HCT116 (cell line): ENCODE results near the gene LRSAM1. TPM values are rescaled to one million over a fixed set of nuclear protein-coding genes. Genes with fewer than 3 reads are reported as not detected.

ENCODE experiments used
- ATAC-seq: fragments of 200-7000 bp; cut with Tn5 transposase; 2 replicates; pipeline ENCODE4 v1.9.1; 2020; ENCODE audit warnings: mild to moderate bottlenecking, moderate library complexity
- BruUV-seq: library from RNA; stranded (reverse); fragments of 400-500 nt; replicated peaks from 2 replicates; lab custom pipeline; 2021; lab: Mats Ljungman, UMichigan
- CTCF ChIA-PET: fragments of 300-600 bp; sonication (Branson Sonifier 250); formaldehyde crosslinking; loops from one replicate; lab custom pipeline; 2021; ENCODE audit warnings: antibody characterized with exemption; lab: Charles Lee
- POLR2A ChIA-PET: fragments of 300-600, 350-600 bp; sonication (Branson Sonifier 250); formaldehyde crosslinking; loops from one replicate; lab custom pipeline; 2021; ENCODE audit warnings: antibody characterized with exemption; lab: Charles Lee
- RAD21 ChIA-PET, 2 experiments: fragments of 300-600 bp; sonication (Branson Sonifier 250); formaldehyde crosslinking; loops; one replicate each; lab custom pipeline; 2023; ENCODE audit warnings: low total read pairs in 2 of 2; ENCODE audit not compliant: uncharacterized antibody in 2 of 2, unreplicated experiment in 2 of 2, low non-redundant PET in 1 of 2; lab: Charles Lee
- DNase-seq: peaks from one replicate; pipeline ENCODE4 v3.0.0-alpha.2; 2010; ENCODE audit warnings: low read depth, low spot score
- H2AFZ ChIP-seq: fragments of 200-600 bp; shearing (Covaris generic), sonication (generic); 2 replicates; pipeline ENCODE4 v1.6.1; 2017; ENCODE audit warnings: low read depth, mixed run types, mixed read lengths, antibody characterized with exemption, low read length; ENCODE audit not compliant: poor library complexity, severe bottlenecking
- H3K27ac ChIP-seq: 2 replicates; pipeline ENCODE4 v1.5.1; 2012; ENCODE audit warnings: low read depth, low read length
- H3K27me3 ChIP-seq: fragments of 200-600 bp; sonication (generic); 2 replicates; pipeline ENCODE4 v1.6.1; 2016; ENCODE audit warnings: mixed run types, low read length, mixed read lengths; ENCODE audit not compliant: insufficient read depth
- H3K36me3 ChIP-seq, 2 experiments: fragments of 200-500 bp in 1 of 2; fragments of 200-600 bp in 1 of 2; sonication (Bioruptor generic) in 1 of 2; sonication (generic) in 1 of 2; 2 replicates each; pipeline versions ENCODE4 v1.5.1 to v1.6.1; 2014 to 2016; ENCODE audit warnings: low read length in 2 of 2, inconsistent platforms in 1 of 2, mixed read lengths in 1 of 2, mixed run types in 1 of 2; ENCODE audit not compliant: insufficient read depth in 2 of 2, control insufficient read depth in 1 of 2
- H3K4me1 ChIP-seq, 2 experiments: fragments of 200-600 bp in 1 of 2; sonication (generic) in 1 of 2; 2 replicates each; pipeline versions ENCODE4 v1.5.1 to v1.6.1; 2012 to 2017; ENCODE audit warnings: low read length in 2 of 2, inconsistent platforms in 1 of 2, mild to moderate bottlenecking in 1 of 2, mixed read lengths in 1 of 2, mixed run types in 1 of 2, moderate library complexity in 1 of 2; ENCODE audit not compliant: insufficient read depth in 2 of 2, control insufficient read depth in 1 of 2
- H3K4me2 ChIP-seq: fragments of 200-600 bp; sonication (generic); 2 replicates; pipeline ENCODE4 v1.6.1; 2017; ENCODE audit warnings: mixed run types, low read length, mixed read lengths
- H3K4me3 ChIP-seq, 2 experiments: fragments of 200-600 bp in 1 of 2; sonication (generic) in 1 of 2; replicated peaks in 1 of 2; 2 replicates each; pipeline ENCODE4 v1.5.1; 2011 to 2016; ENCODE audit warnings: low read length in 2 of 2, control low read depth in 1 of 2, low read depth in 1 of 2, mild to moderate bottlenecking in 1 of 2, mixed read lengths in 1 of 2, mixed run types in 1 of 2
- H3K79me2 ChIP-seq: fragments of 200-600 bp; sonication (generic); 2 replicates; pipeline ENCODE4 v1.6.1; 2017; ENCODE audit warnings: mild to moderate bottlenecking, mixed run types, low read length, moderate library complexity, mixed read lengths; ENCODE audit not compliant: insufficient read depth
- H3K9ac ChIP-seq: fragments of 200-600 bp; sonication (generic); 2 replicates; pipeline ENCODE4 v1.6.1; 2016; ENCODE audit warnings: low read length, mixed read lengths
- H3K9me2 ChIP-seq: fragments of 200-600 bp; sonication (generic), shearing (Covaris generic); 2 replicates; pipeline ENCODE4 v1.6.1; 2017; ENCODE audit warnings: mixed run types, mild to moderate bottlenecking, moderate library complexity; ENCODE audit not compliant: insufficient read depth
- H3K9me3 ChIP-seq, 2 experiments: fragments of 200-500 bp in 1 of 2; fragments of 200-600 bp in 1 of 2; sonication (Bioruptor generic) in 1 of 2; sonication (generic) in 1 of 2; 2 replicates each; pipeline ENCODE4 v1.6.1; 2014 to 2017; ENCODE audit warnings: low read length in 2 of 2, mixed read lengths in 2 of 2, inconsistent platforms in 1 of 2, low read depth in 1 of 2, mild to moderate bottlenecking in 1 of 2, mixed run types in 1 of 2, moderate library complexity in 1 of 2; ENCODE audit not compliant: control insufficient read depth in 1 of 2, insufficient read depth in 1 of 2
- H4K20me1 ChIP-seq: fragments of 200-600 bp; sonication (generic), shearing (Covaris generic); 2 replicates; pipeline ENCODE4 v1.6.1; 2017; ENCODE audit warnings: mixed run types, mild to moderate bottlenecking, moderate library complexity; ENCODE audit not compliant: insufficient read depth
- CBX3 ChIP-seq: IDR thresholded peaks from 2 replicates; pipeline ENCODE4 v1.6.1; 2012; ENCODE audit warnings: low read depth
- CEBPB ChIP-seq: IDR thresholded peaks from 2 replicates; pipeline ENCODE4 v1.6.1; 2012; ENCODE audit warnings: low read depth
- EGR1 ChIP-seq: IDR thresholded peaks from 2 replicates; pipeline ENCODE4 v1.6.1; 2012; ENCODE audit warnings: low read depth
- ELF1 ChIP-seq: IDR thresholded peaks from 2 replicates; pipeline ENCODE4 v1.6.1; 2012; ENCODE audit warnings: low read depth, borderline replicate concordance
- EZH2phosphoT487 ChIP-seq: fragments of 200-600 bp; IDR thresholded peaks from 2 replicates; pipeline ENCODE4 v1.6.1; 2018; ENCODE audit warnings: antibody characterized with exemption, borderline replicate concordance
- FOSL1 ChIP-seq: IDR thresholded peaks from 2 replicates; pipeline ENCODE4 v1.6.1; 2012; ENCODE audit warnings: low read depth
- JUND ChIP-seq: IDR thresholded peaks from 2 replicates; pipeline ENCODE4 v1.6.1; 2012
- POLR2A ChIP-seq: IDR thresholded peaks from 2 replicates; pipeline ENCODE4 v1.7.0; 2011; ENCODE audit warnings: borderline replicate concordance; ENCODE audit not compliant: insufficient read depth, insufficient read length; ENCODE audit errors: extremely low read depth
- SIN3A ChIP-seq: IDR thresholded peaks from 2 replicates; pipeline ENCODE4 v1.6.1; 2012; ENCODE audit warnings: low read depth
- SP1 ChIP-seq: IDR thresholded peaks from 2 replicates; pipeline ENCODE4 v1.6.1; 2012; ENCODE audit warnings: low read depth
- TCF7L2 ChIP-seq: IDR thresholded peaks from 2 replicates; pipeline ENCODE4 v1.7.0; 2011; ENCODE audit warnings: borderline replicate concordance, inconsistent platforms; ENCODE audit not compliant: insufficient read depth, insufficient read length; ENCODE audit errors: extremely low read depth
- ZFX ChIP-seq: fragments of 450-650 bp; IDR thresholded peaks from 2 replicates; pipeline ENCODE4 v1.6.1; 2017
- ZNF274 ChIP-seq: fragments of 200-500 bp; sonication (Bioruptor generic); IDR thresholded peaks from 2 replicates; pipeline ENCODE4 v1.6.1; 2014; ENCODE audit warnings: mild to moderate bottlenecking, low read depth, low read length, inconsistent platforms
- intact Hi-C: fragments of 100-400 bp; cut with micrococcal nuclease; formaldehyde crosslinking; loops from 2 replicates; pipeline ENCODE4 v1.10.0; 2022
- total RNA-seq: library from RNA; stranded (reverse); gene quantifications from one replicate; pipeline ENCODE4 v1.2.1, GENCODE V29; 2021; ENCODE audit not compliant: unreplicated experiment
- TF ChIP-seq, protein P1 (sequence below): IDR thresholded peaks from 2 replicates; pipeline ENCODE4 v1.6.1; 2012
- TF ChIP-seq, protein P2 (sequence below): IDR thresholded peaks from 2 replicates; pipeline ENCODE4 v1.6.1; 2012; ENCODE audit warnings: low read depth
- TF ChIP-seq, protein P3 (sequence below): IDR thresholded peaks from 2 replicates; pipeline ENCODE4 v1.6.1; 2011; ENCODE audit warnings: mild to moderate bottlenecking, low read length, moderate library complexity; ENCODE audit not compliant: insufficient replicate concordance; ENCODE audit errors: extremely low read depth
- TF ChIP-seq, protein P4 (sequence below), 3 experiments: fragments of 200-600 bp in 1 of 3; sonication (generic) in 1 of 3; IDR thresholded peaks in 2 of 3; conservative IDR thresholded peaks in 1 of 3; 2 replicates each; pipeline ENCODE4 v1.5.1; 2012 to 2017; ENCODE audit warnings: low read depth in 2 of 3, low read length in 2 of 3, antibody characterized with exemption in 1 of 3, borderline replicate concordance in 1 of 3, control low read depth in 1 of 3, mild to moderate bottlenecking in 1 of 3, mixed read lengths in 1 of 3, mixed run types in 1 of 3, moderate library complexity in 1 of 3; ENCODE audit not compliant: insufficient read depth in 1 of 3

Gene LRSAM1
- total RNA-seq, 1 experiment from 2014 or later = 25.9 TPM

DNA sequence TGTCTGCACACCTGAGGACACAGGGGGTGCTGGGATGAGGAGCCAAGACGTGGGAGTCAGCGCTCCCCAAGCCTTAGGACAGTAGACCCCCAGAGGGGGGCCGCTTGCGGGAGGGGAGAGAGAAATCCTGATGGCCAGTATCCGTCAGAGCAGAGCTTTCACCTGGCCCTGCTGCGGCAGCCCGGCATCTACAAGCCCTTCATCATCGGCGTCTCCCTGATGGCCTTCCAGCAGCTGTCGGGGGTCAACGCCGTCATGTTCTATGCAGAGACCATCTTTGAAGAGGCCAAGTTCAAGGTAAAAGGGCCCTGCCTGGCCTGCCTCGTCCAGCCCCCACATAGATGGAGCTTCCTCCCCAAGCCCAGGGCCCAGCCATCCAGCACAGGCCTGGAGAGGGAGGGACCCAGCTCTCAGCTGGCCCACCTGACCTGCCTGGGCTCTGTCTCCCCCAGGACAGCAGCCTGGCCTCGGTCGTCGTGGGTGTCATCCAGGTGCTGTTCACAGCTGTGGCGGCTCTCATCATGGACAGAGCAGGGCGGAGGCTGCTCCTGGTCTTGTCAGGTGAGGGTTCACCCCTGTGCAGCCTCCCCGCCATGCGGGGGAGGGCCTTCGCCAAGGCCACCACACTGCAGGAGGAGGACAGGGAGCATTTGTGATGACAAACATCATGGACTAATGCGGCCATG is 47.7 kb upstream of the LRSAM1 start:
- BruUV-seq = no TSS peak
- H3K79me2 ChIP-seq = no peaks in the 10 kb centered on the region
- H3K36me3 ChIP-seq = peaks cover 2 to 5% of the 10 kb centered on the region in 2 experiments; a peak in 1 of 4 replicates
- no peak overlapping the region for H3K4me2 ChIP-seq
- no peak for DNase-seq
- no peaks in the 10 kb centered on the region for H3K9me2 ChIP-seq
- intact Hi-C loops = no loop called here
- no peaks in the 10 kb centered on the region for H3K27me3 ChIP-seq
- no peak overlapping the region for H2AFZ ChIP-seq
- peaks cover 0 to 7% of the 10 kb centered on the region in 2 experiments; a peak in 1 of 4 replicates for H3K4me1 ChIP-seq
- H3K9me3 ChIP-seq = no peaks in the 10 kb centered on the region
- H4K20me1 ChIP-seq = no peaks in the 10 kb centered on the region
- no peak overlapping the region for H3K27ac ChIP-seq
- no peak overlapping the region for H3K9ac ChIP-seq
- ChIA-PET RAD21 (no interaction called here), CTCF (interaction anchor here (0.5 kb wide), 1 partner anchor 179 kb away, joined by 4 read pairs; no protein-coding TSS in a partner anchor), POLR2A (no interaction called here)
- no peak for ATAC-seq
- H3K4me3 ChIP-seq = no peak overlapping the region
- no peak for TF ChIP-seq SIN3A
- no peak for TF ChIP-seq CEBPB
- TF ChIP-seq, protein P1, sequence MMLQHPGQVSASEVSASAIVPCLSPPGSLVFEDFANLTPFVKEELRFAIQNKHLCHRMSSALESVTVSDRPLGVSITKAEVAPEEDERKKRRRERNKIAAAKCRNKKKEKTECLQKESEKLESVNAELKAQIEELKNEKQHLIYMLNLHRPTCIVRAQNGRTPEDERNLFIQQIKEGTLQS = no peak
- TF ChIP-seq SP1 = no peak
- no peak for TF ChIP-seq ZNF274
- no peak for TF ChIP-seq ZFX
- TF ChIP-seq, protein P2, sequence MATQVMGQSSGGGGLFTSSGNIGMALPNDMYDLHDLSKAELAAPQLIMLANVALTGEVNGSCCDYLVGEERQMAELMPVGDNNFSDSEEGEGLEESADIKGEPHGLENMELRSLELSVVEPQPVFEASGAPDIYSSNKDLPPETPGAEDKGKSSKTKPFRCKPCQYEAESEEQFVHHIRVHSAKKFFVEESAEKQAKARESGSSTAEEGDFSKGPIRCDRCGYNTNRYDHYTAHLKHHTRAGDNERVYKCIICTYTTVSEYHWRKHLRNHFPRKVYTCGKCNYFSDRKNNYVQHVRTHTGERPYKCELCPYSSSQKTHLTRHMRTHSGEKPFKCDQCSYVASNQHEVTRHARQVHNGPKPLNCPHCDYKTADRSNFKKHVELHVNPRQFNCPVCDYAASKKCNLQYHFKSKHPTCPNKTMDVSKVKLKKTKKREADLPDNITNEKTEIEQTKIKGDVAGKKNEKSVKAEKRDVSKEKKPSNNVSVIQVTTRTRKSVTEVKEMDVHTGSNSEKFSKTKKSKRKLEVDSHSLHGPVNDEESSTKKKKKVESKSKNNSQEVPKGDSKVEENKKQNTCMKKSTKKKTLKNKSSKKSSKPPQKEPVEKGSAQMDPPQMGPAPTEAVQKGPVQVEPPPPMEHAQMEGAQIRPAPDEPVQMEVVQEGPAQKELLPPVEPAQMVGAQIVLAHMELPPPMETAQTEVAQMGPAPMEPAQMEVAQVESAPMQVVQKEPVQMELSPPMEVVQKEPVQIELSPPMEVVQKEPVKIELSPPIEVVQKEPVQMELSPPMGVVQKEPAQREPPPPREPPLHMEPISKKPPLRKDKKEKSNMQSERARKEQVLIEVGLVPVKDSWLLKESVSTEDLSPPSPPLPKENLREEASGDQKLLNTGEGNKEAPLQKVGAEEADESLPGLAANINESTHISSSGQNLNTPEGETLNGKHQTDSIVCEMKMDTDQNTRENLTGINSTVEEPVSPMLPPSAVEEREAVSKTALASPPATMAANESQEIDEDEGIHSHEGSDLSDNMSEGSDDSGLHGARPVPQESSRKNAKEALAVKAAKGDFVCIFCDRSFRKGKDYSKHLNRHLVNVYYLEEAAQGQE = no peak
- no peak for TF ChIP-seq CBX3
- TF ChIP-seq, protein P3, sequence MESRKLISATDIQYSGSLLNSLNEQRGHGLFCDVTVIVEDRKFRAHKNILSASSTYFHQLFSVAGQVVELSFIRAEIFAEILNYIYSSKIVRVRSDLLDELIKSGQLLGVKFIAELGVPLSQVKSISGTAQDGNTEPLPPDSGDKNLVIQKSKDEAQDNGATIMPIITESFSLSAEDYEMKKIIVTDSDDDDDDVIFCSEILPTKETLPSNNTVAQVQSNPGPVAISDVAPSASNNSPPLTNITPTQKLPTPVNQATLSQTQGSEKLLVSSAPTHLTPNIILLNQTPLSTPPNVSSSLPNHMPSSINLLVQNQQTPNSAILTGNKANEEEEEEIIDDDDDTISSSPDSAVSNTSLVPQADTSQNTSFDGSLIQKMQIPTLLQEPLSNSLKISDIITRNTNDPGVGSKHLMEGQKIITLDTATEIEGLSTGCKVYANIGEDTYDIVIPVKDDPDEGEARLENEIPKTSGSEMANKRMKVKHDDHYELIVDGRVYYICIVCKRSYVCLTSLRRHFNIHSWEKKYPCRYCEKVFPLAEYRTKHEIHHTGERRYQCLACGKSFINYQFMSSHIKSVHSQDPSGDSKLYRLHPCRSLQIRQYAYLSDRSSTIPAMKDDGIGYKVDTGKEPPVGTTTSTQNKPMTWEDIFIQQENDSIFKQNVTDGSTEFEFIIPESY = no peak
- no peak for TF ChIP-seq EGR1
- no peak for TF ChIP-seq FOSL1
- no peak for TF ChIP-seq ELF1
- TF ChIP-seq POLR2A = no peak
- TF ChIP-seq, protein P4, sequence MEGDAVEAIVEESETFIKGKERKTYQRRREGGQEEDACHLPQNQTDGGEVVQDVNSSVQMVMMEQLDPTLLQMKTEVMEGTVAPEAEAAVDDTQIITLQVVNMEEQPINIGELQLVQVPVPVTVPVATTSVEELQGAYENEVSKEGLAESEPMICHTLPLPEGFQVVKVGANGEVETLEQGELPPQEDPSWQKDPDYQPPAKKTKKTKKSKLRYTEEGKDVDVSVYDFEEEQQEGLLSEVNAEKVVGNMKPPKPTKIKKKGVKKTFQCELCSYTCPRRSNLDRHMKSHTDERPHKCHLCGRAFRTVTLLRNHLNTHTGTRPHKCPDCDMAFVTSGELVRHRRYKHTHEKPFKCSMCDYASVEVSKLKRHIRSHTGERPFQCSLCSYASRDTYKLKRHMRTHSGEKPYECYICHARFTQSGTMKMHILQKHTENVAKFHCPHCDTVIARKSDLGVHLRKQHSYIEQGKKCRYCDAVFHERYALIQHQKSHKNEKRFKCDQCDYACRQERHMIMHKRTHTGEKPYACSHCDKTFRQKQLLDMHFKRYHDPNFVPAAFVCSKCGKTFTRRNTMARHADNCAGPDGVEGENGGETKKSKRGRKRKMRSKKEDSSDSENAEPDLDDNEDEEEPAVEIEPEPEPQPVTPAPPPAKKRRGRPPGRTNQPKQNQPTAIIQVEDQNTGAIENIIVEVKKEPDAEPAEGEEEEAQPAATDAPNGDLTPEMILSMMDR (IDR thresholded peaks at IDR 0.05 in 2 of 3, conservative IDR thresholded peaks at IDR 0.05 in 1 of 3; ENCODE audit: borderline replicate concordance in 1 of 3, insufficient read depth in 1 of 3, low read depth in 2 of 3, low read length in 2 of 3) = no peak
- TF ChIP-seq TCF7L2 = no peak
- no peak for TF ChIP-seq EZH2phosphoT487
- no peak for TF ChIP-seq JUND
